ENCODE results near the gene SERPINE1. TPM values are rescaled to one million over a fixed set of nuclear protein-coding genes. Genes with fewer than 3 reads are reported as not detected.
A peak's percentile ranks its signal among the peaks of the same experiment; 100 is the strongest.

The SERPINE1 gene
- total and polyA plus RNA-seq, 2 of the 13 experiments (the other 11 are each of a cell fraction or from before 2014, with no cell fraction given): 21.2 to 1,576 TPM

DNA sequence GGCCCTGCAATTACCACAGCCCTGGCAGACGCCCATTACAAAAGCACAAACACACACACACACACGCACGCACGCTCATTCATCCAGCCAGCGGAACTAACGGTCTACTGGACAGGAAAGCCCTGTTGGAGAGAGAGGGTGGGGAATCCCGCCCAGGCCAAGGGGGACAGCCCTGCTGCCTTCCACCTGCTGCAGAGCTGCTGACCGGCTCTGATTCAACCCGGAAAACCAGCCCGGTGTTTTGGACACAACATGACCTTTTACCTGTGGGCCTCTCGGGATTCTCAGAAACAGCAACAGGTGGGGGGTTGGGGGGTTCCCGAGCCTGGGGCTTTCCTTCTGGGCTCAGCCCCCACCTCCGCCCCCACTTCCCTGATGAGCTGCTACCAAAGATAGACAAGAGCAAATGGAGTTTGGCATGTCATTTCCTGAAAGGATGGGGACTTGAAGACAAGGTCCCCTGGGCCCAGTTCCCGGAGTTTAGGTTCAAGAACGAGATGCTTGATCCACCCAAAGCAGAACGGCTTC lies 18.5 kb upstream of the SERPINE1 start (continued):
- TF ChIP-seq ZNF407 (CRISPR knock-in tag; IDR thresholded peaks at IDR 0.05; ENCODE audit: not compliant biosample characterization) (no peak), PLRG1 (conservative IDR thresholded peaks at IDR 0.05) (no peak), PHF5A (CRISPR knock-in tag; IDR thresholded peaks at IDR 0.05; ENCODE audit: low read depth, unreplicated experiment) (no peak), HDAC1 (CRISPR knock-in tag; IDR thresholded peaks at IDR 0.05) (peak; percentile 52), ZNF749 (CRISPR knock-in tag; IDR thresholded peaks at IDR 0.05; ENCODE audit: borderline replicate concordance) (no peak), ZBED4 (CRISPR knock-in tag; IDR thresholded peaks at IDR 0.05; ENCODE audit: borderline replicate concordance) (no peak), TCF7 (IDR thresholded peaks at IDR 0.05; ENCODE audit: low read depth) (peak; percentile 34; the same call in 1 of the 2 replicates), ARID5B (CRISPR knock-in tag; IDR thresholded peaks at IDR 0.05) (0 out of 2 replicates have a peak, but pooled peaks have one; percentile 51), ELK4 (CRISPR knock-in tag; IDR thresholded peaks at IDR 0.05; ENCODE audit: borderline replicate concordance) (no peak), ARHGAP35 (CRISPR knock-in tag; IDR thresholded peaks at IDR 0.05; ENCODE audit: borderline replicate concordance) (no peak), ZNF234 (CRISPR knock-in tag; conservative IDR thresholded peaks at IDR 0.05) (no peak), ERF (CRISPR knock-in tag; IDR thresholded peaks at IDR 0.05) (no peak)

All from HepG2 (cell line).